Muscle of leg (tissue), 11 donors: ENCODE measurements around the gene SPR. TPM values are rescaled to one million over a fixed set of nuclear protein-coding genes. Genes with fewer than 3 reads are reported as not detected.
"Not testable (repeated sequence)": the region's sequence is repeated elsewhere in the genome, so short reads cannot be mapped to it uniquely, and the experiment has no call there.

ENCODE experiments used
- DNase-seq: peaks from one replicate; pipeline ENCODE4 v3.0.0; 2013
- H3K27ac ChIP-seq: one replicate; pipeline ENCODE4 v1.5.1; 2013; ENCODE audit warnings: mild to moderate bottlenecking, low read length, control low read depth
- H3K27me3 ChIP-seq: one replicate; pipeline ENCODE4 v1.6.1; 2013; ENCODE audit warnings: low read length; ENCODE audit not compliant: control insufficient read depth, insufficient read depth
- H3K36me3 ChIP-seq: one replicate; pipeline ENCODE4 v1.6.1; 2013; ENCODE audit warnings: low read length; ENCODE audit not compliant: control insufficient read depth, insufficient read depth
- H3K4me1 ChIP-seq: one replicate; pipeline ENCODE4 v1.6.1; 2013; ENCODE audit warnings: low read length; ENCODE audit not compliant: control insufficient read depth, insufficient read depth
- H3K4me3 ChIP-seq: one replicate; pipeline ENCODE4 v1.5.1; 2013; ENCODE audit warnings: low read length, control low read depth
- H3K9me3 ChIP-seq: replicated peaks from 2 replicates; pipeline ENCODE4 v1.6.1; 2013; ENCODE audit warnings: low read depth, low read length; ENCODE audit not compliant: control insufficient read depth
- WGBS: methylation state at CpG from one replicate; pipeline ENCODE4 v1.1.5; 2013; ENCODE audit warnings: missing lambda C conversion rate; ENCODE audit not compliant: insufficient coverage; 5-methylcytosine and 5-hydroxymethylcytosine counted together
- polyA plus RNA-seq, 8 donors: library from polyadenylated mRNA; unstranded; fragments of 120-200 nt; gene quantifications; one replicate each; pipeline versions ENCODE4 v1.2.1 to v1.2.3, GENCODE V29; 2013; ENCODE audit warnings: inconsistent platforms in 1 of 8, low replicate concordance in 1 of 8; ENCODE audit not compliant: insufficient read length in 8 of 8, insufficient read depth in 1 of 8
- total RNA-seq: library from RNA; stranded (reverse); fragments of 120-200 nt; gene quantifications from one replicate; pipeline ENCODE4 v1.2.4, GENCODE V29; 2013

The SPR gene
- total and polyA plus RNA-seq, 9 donors: 2.6 to 5.0 (median 4.1) TPM

- no peak overlapping the region for H3K27ac ChIP-seq
- no peaks in the 10 kb centered on the region for H3K9me3 ChIP-seq
- H3K4me3 ChIP-seq: no peak overlapping the region
- no peak for DNase-seq
- 35% methylated on average over 4 of the region's 18 CpGs for WGBS
- H3K27me3 ChIP-seq: peaks cover 68% of the 10 kb centered on the region
- no peaks in the 10 kb centered on the region for H3K36me3 ChIP-seq
- H3K4me1 ChIP-seq: peaks cover 7% of the 10 kb centered on the region
Observed at GRCh38 chr2:72897785-72898584, 10.8 kb downstream of the SPR start.

- Histone ChIP-seq H3K27ac (no peak overlapping the region), H3K4me3 (no peak overlapping the region), H3K4me1 (peaks cover 7% of the 10 kb centered on the region), H3K36me3 (no peaks in the 10 kb centered on the region), H3K9me3 (no peaks in the 10 kb centered on the region), H3K27me3 (peaks cover 72% of the 10 kb centered on the region)
- no peak for DNase-seq
- no CpG with 5 or more reads among the region's 2 CpGs for WGBS
Observed at GRCh38 chr2:72898585-72898906, 11.3 kb downstream of the SPR start.

GRCh38 chr2:72900191-72900825, 13.1 kb downstream of the SPR start:
- H3K36me3 ChIP-seq: no peaks in the 10 kb centered on the region
- 65% methylated on average over 4 of the region's 5 CpGs for WGBS
- no peak overlapping the region for H3K4me3 ChIP-seq
- peaks cover 56% of the 10 kb centered on the region for H3K27me3 ChIP-seq
- H3K9me3 ChIP-seq: no peaks in the 10 kb centered on the region
- DNase-seq: no peak
- H3K27ac ChIP-seq: no peak overlapping the region
- peaks cover 7% of the 10 kb centered on the region for H3K4me1 ChIP-seq

DNA sequence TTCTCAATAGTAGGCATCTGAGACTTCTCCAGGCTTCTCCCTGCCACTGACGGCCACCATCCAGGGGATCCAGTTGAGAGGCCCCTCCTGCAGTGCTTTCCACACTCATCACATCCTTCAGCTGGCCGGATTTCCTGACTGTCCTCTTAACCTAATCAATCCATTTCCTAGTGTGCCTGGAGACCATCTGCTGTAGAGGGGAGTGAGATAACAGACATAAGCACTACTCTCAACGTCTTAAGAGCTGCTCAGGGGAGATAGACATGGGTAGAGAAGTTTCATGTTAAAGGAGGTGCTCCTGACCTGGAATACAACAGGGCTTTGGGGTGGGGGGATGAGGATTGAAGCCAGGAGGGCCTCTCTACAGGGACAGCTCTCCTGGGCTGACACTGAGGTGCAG, 14.2 kb downstream of the SPR start:
- no peak overlapping the region for H3K27ac ChIP-seq
- WGBS: no CpG with 5 or more reads among the region's 3 CpGs
- no peaks in the 10 kb centered on the region for H3K9me3 ChIP-seq
- no peaks in the 10 kb centered on the region for H3K36me3 ChIP-seq
- DNase-seq: no peak
- H3K4me1 ChIP-seq: no peaks in the 10 kb centered on the region
- peaks cover 51% of the 10 kb centered on the region for H3K27me3 ChIP-seq
- H3K4me3 ChIP-seq: no peak overlapping the region

GRCh38 chr2:72907369-72907768, 20.2 kb downstream of the SPR start:
- H3K9me3 ChIP-seq, H3K4me3 ChIP-seq, H3K27ac ChIP-seq, H3K4me1 ChIP-seq, H3K36me3 ChIP-seq, DNase-seq: not testable (repeated sequence)
- 80% methylated on average over 7 of the region's 13 CpGs for WGBS
- peaks cover 44% of the 10 kb centered on the region for H3K27me3 ChIP-seq

GRCh38 chr2:72908741-72909140, 21.5 kb downstream of the SPR start:
- Histone ChIP-seq H3K36me3 (no peaks in the 10 kb centered on the region), H3K4me1 (no peaks in the 10 kb centered on the region), H3K4me3 (no peak overlapping the region), H3K27ac (no peak overlapping the region), H3K9me3 (no peaks in the 10 kb centered on the region), H3K27me3 (peaks cover 48% of the 10 kb centered on the region)
- no CpG with 5 or more reads among the region's 3 CpGs for WGBS
- no peak for DNase-seq

GRCh38 chr2:72911256-72911655, 24.0 kb downstream of the SPR start:
- Histone ChIP-seq H3K9me3 (no peaks in the 10 kb centered on the region), H3K27me3 (peaks cover 67% of the 10 kb centered on the region), H3K4me1 (peaks cover 11% of the 10 kb centered on the region), H3K36me3 (no peaks in the 10 kb centered on the region), H3K4me3 (no peak overlapping the region), H3K27ac (no peak overlapping the region)
- no peak for DNase-seq
- WGBS: no CpG with 5 or more reads among the region's 1 CpG

GRCh38 chr2:72913486-72914205, 26.4 kb downstream of the SPR start:
- no peaks in the 10 kb centered on the region for H3K9me3 ChIP-seq
- no peak overlapping the region for H3K27ac ChIP-seq
- peaks cover 77% of the 10 kb centered on the region for H3K27me3 ChIP-seq
- 7% methylated on average over 3 of the region's 7 CpGs for WGBS
- no peak for DNase-seq
- H3K36me3 ChIP-seq: no peaks in the 10 kb centered on the region
- peaks cover 26% of the 10 kb centered on the region for H3K4me1 ChIP-seq
- H3K4me3 ChIP-seq: no peak overlapping the region

DNA sequence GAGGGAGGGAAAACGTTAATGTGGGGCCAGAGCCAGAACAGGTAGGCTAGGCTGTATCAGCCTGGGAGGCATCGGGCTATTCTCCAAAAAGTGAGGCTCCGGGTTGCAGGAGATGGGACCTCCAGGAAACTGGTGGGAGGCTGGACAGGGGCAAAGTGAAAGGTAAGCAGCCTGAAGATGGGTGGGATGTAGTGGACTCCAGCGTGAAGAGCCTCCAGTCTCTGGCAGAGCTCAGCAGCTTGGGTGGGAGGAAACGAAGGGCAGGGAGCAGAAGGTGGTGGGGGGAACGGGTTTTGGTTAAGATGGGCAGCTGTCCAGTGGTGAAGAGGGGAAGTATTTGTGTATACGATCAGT, 27.0 kb downstream of the SPR start:
- peaks cover 80% of the 10 kb centered on the region for H3K27me3 ChIP-seq
- no peak overlapping the region for H3K27ac ChIP-seq
- H3K4me3 ChIP-seq: no peak overlapping the region
- no peaks in the 10 kb centered on the region for H3K9me3 ChIP-seq
- DNase-seq: no peak
- no peaks in the 10 kb centered on the region for H3K36me3 ChIP-seq
- peaks cover 27% of the 10 kb centered on the region for H3K4me1 ChIP-seq
- WGBS: 7% methylated on average over 7 of the region's 7 CpGs

DNA sequence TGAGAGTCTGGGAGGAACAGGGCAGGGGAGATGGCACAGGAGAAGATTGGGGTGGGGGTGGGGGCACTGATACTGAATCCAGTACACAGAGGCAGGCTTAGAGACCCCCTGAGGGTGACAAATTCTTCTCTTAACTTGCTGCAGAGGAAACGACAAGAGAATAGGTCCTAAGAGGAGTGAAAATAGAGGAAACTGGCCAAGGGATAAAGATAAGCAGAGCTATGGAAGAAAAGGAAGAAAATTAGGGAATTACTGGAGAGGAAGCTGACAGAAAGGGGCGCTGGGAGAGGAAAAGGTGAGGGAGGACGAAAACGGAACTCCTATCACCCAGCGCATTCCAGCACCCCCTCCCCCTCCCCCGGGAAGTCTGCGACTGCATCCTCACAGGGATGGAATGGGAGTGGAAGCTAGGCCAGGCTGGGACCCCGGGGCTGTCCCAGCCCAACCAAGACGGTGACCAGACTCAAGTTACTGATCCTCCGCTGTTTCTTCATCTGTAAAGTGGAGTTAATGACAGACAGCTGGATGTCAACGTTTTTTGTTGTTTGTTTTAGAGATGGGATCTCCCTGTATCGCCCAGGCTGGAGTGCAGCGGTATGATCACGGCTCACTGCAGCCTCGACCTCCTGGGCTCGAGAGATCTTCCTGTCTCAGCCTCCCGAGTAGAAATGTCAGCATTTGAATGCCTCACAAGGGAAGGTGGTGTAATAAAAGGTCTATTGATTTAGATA, 27.5 kb downstream of the SPR start:
- WGBS: 0% methylated on average over 7 of the region's 17 CpGs
- Histone ChIP-seq H3K36me3 (no peaks in the 10 kb centered on the region), H3K4me3 (no peak overlapping the region), H3K27ac (no peak overlapping the region), H3K27me3 (peaks cover 80% of the 10 kb centered on the region), H3K4me1 (peaks cover 28% of the 10 kb centered on the region), H3K9me3 (no peaks in the 10 kb centered on the region)
- no peak for DNase-seq
